Lung (tissue), 12 donors: ENCODE measurements around the gene LIPI. TPM values are rescaled to one million over a fixed set of nuclear protein-coding genes. Genes with fewer than 3 reads are reported as not detected.
"Not testable (repeated sequence)": the region's sequence is repeated elsewhere in the genome, so short reads cannot be mapped to it uniquely, and the experiment has no call there.

Experiments used
- ATAC-seq: fragments of 200-7000 bp; cut with Tn5 transposase; one replicate; pipeline ENCODE4 v1.9.1; 2020; ENCODE audit warnings: moderate number of reproducible peaks; ENCODE audit not compliant: insufficient read depth, low FRiP score
- DNase-seq, 3 donors: peaks; one replicate each; pipeline ENCODE4 v3.0.0-alpha.2; 2013 to 2017
- H3K27ac ChIP-seq, 2 donors: one replicate each; pipeline ENCODE4 v1.5.1; 2013; ENCODE audit warnings: mild to moderate bottlenecking in 2 of 2, moderate library complexity in 2 of 2, control low read depth in 1 of 2, inconsistent platforms in 1 of 2, low read depth in 1 of 2, low read length in 1 of 2
- H3K27me3 ChIP-seq, 3 donors: one replicate each; pipeline ENCODE4 v1.5.1; 2013; ENCODE audit warnings: low read length in 2 of 3; ENCODE audit not compliant: control insufficient read depth in 3 of 3, insufficient read depth in 3 of 3
- H3K36me3 ChIP-seq, 4 donors: one replicate each; pipeline ENCODE4 v1.5.1; 2013; ENCODE audit warnings: low read length in 4 of 4, mild to moderate bottlenecking in 1 of 4, moderate library complexity in 1 of 4; ENCODE audit not compliant: control insufficient read depth in 4 of 4, insufficient read depth in 4 of 4
- H3K4me1 ChIP-seq, 5 donors: one replicate each; pipeline ENCODE4 v1.5.1; 2013; ENCODE audit warnings: low read length in 5 of 5, mild to moderate bottlenecking in 2 of 5, moderate library complexity in 1 of 5; ENCODE audit not compliant: control insufficient read depth in 5 of 5, insufficient read depth in 5 of 5
- H3K4me3 ChIP-seq: one replicate; pipeline ENCODE4 v1.5.1; 2013; ENCODE audit warnings: mild to moderate bottlenecking, control low read depth, moderate library complexity
- H3K9ac ChIP-seq, 2 donors: one replicate each; pipeline ENCODE4 v1.5.1; 2013; ENCODE audit warnings: low read length in 2 of 2, control low read depth in 1 of 2; ENCODE audit not compliant: insufficient read depth in 1 of 2
- H3K9me3 ChIP-seq, 4 donors: one replicate each; pipeline ENCODE4 v1.5.1; 2013; ENCODE audit warnings: low read length in 3 of 4, mild to moderate bottlenecking in 1 of 4, moderate library complexity in 1 of 4; ENCODE audit not compliant: control insufficient read depth in 4 of 4, insufficient read depth in 3 of 4
- CTCF ChIP-seq: IDR thresholded peaks from 2 replicates; pipeline ENCODE4 v1.5.1; 2012; ENCODE audit warnings: mild to moderate bottlenecking; ENCODE audit errors: control extremely low read depth, extremely low read depth
- WGBS, 2 donors: extraction: QIAGEN DNeasy Blood & Tissue Kit; methylation state at CpG; one replicate each; pipeline ENCODE4 v1.1.7; 2013; 5-methylcytosine and 5-hydroxymethylcytosine counted together
- polyA plus RNA-seq, 2 donors: library from polyadenylated mRNA; stranded (reverse); fragments of 200-250 nt; gene quantifications; one replicate each; pipeline ENCODE4 v1.2.1, GENCODE V29; 2013
- total RNA-seq, 2 donors: library from RNA; depleted of rRNA in 1 of 2; stranded (reverse); fragments of >200 nt in 1 of 2; gene quantifications; one replicate each; pipeline ENCODE4 v1.2.1, GENCODE V29; 2014 to 2021
- donor health status: control.
- donor health status: control.
- donor health status: Bipolar disorder and iron deficiency.
- donor health status: healthy.
- donor health status: DM: yes; HTN: yes; CAD: no.

LIPI gene
- total and polyA plus RNA-seq, 4 donors: not detected

- Histone ChIP-seq H3K9me3 (no peaks in the 10 kb centered on the region), H3K4me3 (peak within 1 kb of the TSS; percentile 45), H3K9ac (peak within 1 kb of the TSS in 1 of 2 donors; percentile 57), H3K36me3 (no peaks in the 10 kb centered on the region), H3K4me1 (peaks cover 0 to 6% (median 0%) of the 10 kb centered on the region in 5 donors), H3K27ac (no peak within 1 kb of the TSS), H3K27me3 (no peaks in the 10 kb centered on the region)
- ATAC-seq: peak; percentile 96
- TF ChIP-seq CTCF: no peak
- 1 to 2% methylated on average over 53 to 55 of the region's 55 CpGs for WGBS, 2 donors
- peak; percentile 69 to 77 (median 77) for DNase-seq
These were observed 5.4 kb upstream of the LIPI start, which contains the start of gene RBM11 for GRCh38 chr21:14215971-14216641. Gene RBM11 (plus strand): TSS chr21:14216157. CDS start chr21:14216187, 30 bp downstream.

DNA sequence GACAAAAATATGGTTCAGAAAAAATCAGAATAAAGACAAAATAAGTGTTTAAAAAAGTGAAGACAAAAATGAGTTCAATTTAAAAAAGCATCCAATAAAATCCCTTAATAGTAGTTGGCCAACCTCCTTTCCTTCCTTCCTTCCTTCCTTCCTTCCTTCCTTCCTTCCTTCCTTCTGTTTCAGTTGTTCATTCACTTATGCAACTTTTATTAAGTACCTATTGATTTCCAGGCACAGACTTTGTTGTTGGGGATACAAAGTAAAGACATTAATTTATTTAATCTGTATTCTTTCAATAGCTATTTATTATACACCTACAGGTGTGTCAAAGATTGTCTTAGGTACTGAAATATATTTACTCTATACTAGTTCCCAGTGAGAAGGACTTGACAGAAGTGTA is 2.4 kb upstream of the LIPI start:
- DNase-seq: no peak

GRCh38 chr21:14206222-14206621 is 4.5 kb downstream of the LIPI start:
- no peak for TF ChIP-seq CTCF
- H3K4me3 ChIP-seq: no peak overlapping the region
- ATAC-seq: no peak
- no peaks in the 10 kb centered on the region for H3K4me1 ChIP-seq
- no peak overlapping the region for H3K27ac ChIP-seq
- no peaks in the 10 kb centered on the region for H3K36me3 ChIP-seq
- H3K9ac ChIP-seq: no peak overlapping the region
- no peaks in the 10 kb centered on the region for H3K9me3 ChIP-seq
- H3K27me3 ChIP-seq: no peaks in the 10 kb centered on the region
- DNase-seq: no peak

More for the DNA sequence above, 2.4 kb upstream of the LIPI start:
- TF ChIP-seq CTCF: no peak
- Histone ChIP-seq H3K27me3 (no peaks in the 10 kb centered on the region), H3K9me3 (no peaks in the 10 kb centered on the region), H3K4me3 (no peak overlapping the region), H3K36me3 (no peaks in the 10 kb centered on the region), H3K27ac (no peak overlapping the region), H3K9ac (no peak overlapping the region), H3K4me1 (peaks cover 0 to 6% (median 0%) of the 10 kb centered on the region in 5 donors)
- no peak for ATAC-seq

- H3K27me3 ChIP-seq, H3K36me3 ChIP-seq, H3K27ac ChIP-seq, H3K9me3 ChIP-seq, H3K9ac ChIP-seq, H3K4me1 ChIP-seq, ATAC-seq, DNase-seq, H3K4me3 ChIP-seq: not testable (repeated sequence)
- 86 to 90% methylated on average over 16 of the region's 16 CpGs for WGBS, 2 donors
These were observed 44.1 kb downstream of the LIPI start for GRCh38 chr21:14166463-14167223.
